Vagina (tissue), 2 donors: ENCODE measurements around the gene OSBPL10. TPM values are rescaled to one million over a fixed set of nuclear protein-coding genes. Genes with fewer than 3 reads are reported as not detected.

Experiments
- DNase-seq, 2 donors: peaks; one replicate each; pipeline ENCODE4 v3.0.0-alpha.2; 2017; ENCODE audit errors: extremely low spot score in 2 of 2
- H3K27ac ChIP-seq: fragments of 200-600 bp; sonication (generic); one replicate; pipeline ENCODE4 v1.5.1; 2019
- H3K27me3 ChIP-seq: fragments of 200-600 bp; sonication (generic); one replicate; pipeline ENCODE4 v1.5.1; 2019
- H3K36me3 ChIP-seq, 2 donors: fragments of 200-600 bp; sonication (generic); one replicate each; pipeline ENCODE4 v1.5.1; 2017 to 2019
- H3K4me1 ChIP-seq: fragments of 200-600 bp; sonication (generic); one replicate; pipeline ENCODE4 v1.5.1; 2019
- H3K4me3 ChIP-seq, 2 donors: fragments of 200-600 bp; sonication (generic); 1 replicate in 1 of 2; 2 replicates in 1 of 2; pipeline ENCODE4 v1.5.1; 2016 to 2019
- H3K9me3 ChIP-seq: fragments of 200-600 bp; sonication (generic); one replicate; pipeline ENCODE4 v1.5.1; 2019
- CTCF ChIP-seq, 3 experiments: fragments of 450-650 bp in 2 of 3; fragments of 200-600 bp in 1 of 3; sonication (generic) in 1 of 3; IDR thresholded peaks; one replicate each; pipeline ENCODE4 v1.5.1; 2017 to 2019; ENCODE audit warnings: antibody characterized with exemption in 3 of 3, mild to moderate bottlenecking in 2 of 3, moderate library complexity in 2 of 3
- POLR2A ChIP-seq, 2 donors: fragments of 450-650 bp; IDR thresholded peaks; one replicate each; pipeline ENCODE4 v1.6.1; 2017; ENCODE audit warnings: antibody characterized with exemption in 2 of 2, mild to moderate bottlenecking in 2 of 2, moderate library complexity in 2 of 2
- POLR2AphosphoS5 ChIP-seq, 2 donors: sonication (generic); formaldehyde crosslinking; IDR thresholded peaks; one replicate each; pipeline ENCODE4 v1.9.0; 2017; ENCODE audit warnings: antibody characterized with exemption in 2 of 2, mild to moderate bottlenecking in 2 of 2, low read depth in 1 of 2; ENCODE audit not compliant: insufficient read depth in 1 of 2
- intact Hi-C: fragments of 100-400 bp; cut with DNase I; formaldehyde crosslinking; loops from one replicate; pipeline ENCODE4 v1.15.1; 2023
- total RNA-seq: library from RNA; depleted of rRNA; stranded (reverse); fragments of >200 nt; gene quantifications from one replicate; pipeline ENCODE4 v1.2.3, GENCODE V29; 2016

Gene OSBPL10
- total RNA-seq, 1 donor from 2014 or later: 33.9 TPM

GRCh38 chr3:31777092-31777491, 204.0 kb downstream of the OSBPL10 start:
- DNase-seq: no peak
- no peak overlapping the region for H3K4me3 ChIP-seq

GRCh38 chr3:31776016-31776415, 205.0 kb downstream of the OSBPL10 start:
- no peak for TF ChIP-seq POLR2AphosphoS5 (IDR thresholded peaks at IDR 0.05; ENCODE audit: insufficient read depth in 1 of 2, low read depth in 1 of 2)
- no peak for TF ChIP-seq CTCF (IDR thresholded peaks at IDR 0.05)
- TF ChIP-seq POLR2A (IDR thresholded peaks at IDR 0.05): no peak
- peaks cover 14% of the 10 kb centered on the region for H3K4me1 ChIP-seq
- H3K36me3 ChIP-seq: no peaks in the 10 kb centered on the region
- peaks cover 3% of the 10 kb centered on the region for H3K9me3 ChIP-seq
- no peak overlapping the region for H3K27ac ChIP-seq
- intact Hi-C loops: no loop called here
- H3K27me3 ChIP-seq: no peaks in the 10 kb centered on the region
- no peak overlapping the region for H3K4me3 ChIP-seq
- no peak for DNase-seq

More at GRCh38 chr3:31777092-31777491, 204.0 kb downstream of the OSBPL10 start:
- H3K9me3 ChIP-seq: peaks cover 3% of the 10 kb centered on the region
- H3K27me3 ChIP-seq: no peaks in the 10 kb centered on the region
- no peak overlapping the region for H3K27ac ChIP-seq
- TF ChIP-seq POLR2A (IDR thresholded peaks at IDR 0.05) (no peak), CTCF (IDR thresholded peaks at IDR 0.05) (no peak), POLR2AphosphoS5 (IDR thresholded peaks at IDR 0.05; ENCODE audit: insufficient read depth in 1 of 2, low read depth in 1 of 2) (no peak)
- peaks cover 13% of the 10 kb centered on the region for H3K4me1 ChIP-seq
- intact Hi-C loops: no loop called here
- no peaks in the 10 kb centered on the region for H3K36me3 ChIP-seq

GRCh38 chr3:31775383-31775782, 205.7 kb downstream of the OSBPL10 start:
- TF ChIP-seq CTCF (IDR thresholded peaks at IDR 0.05) (no peak), POLR2A (IDR thresholded peaks at IDR 0.05) (no peak), POLR2AphosphoS5 (IDR thresholded peaks at IDR 0.05; ENCODE audit: insufficient read depth in 1 of 2, low read depth in 1 of 2) (no peak)
- H3K36me3 ChIP-seq: no peaks in the 10 kb centered on the region
- H3K4me1 ChIP-seq: peaks cover 14% of the 10 kb centered on the region
- H3K27me3 ChIP-seq: no peaks in the 10 kb centered on the region
- DNase-seq: no peak
- no peak overlapping the region for H3K4me3 ChIP-seq
- no peak overlapping the region for H3K27ac ChIP-seq
- peaks cover 3% of the 10 kb centered on the region for H3K9me3 ChIP-seq
- intact Hi-C loops: no loop called here

GRCh38 chr3:31772758-31773473, 208.1 kb downstream of the OSBPL10 start:
- Histone ChIP-seq H3K36me3 (no peaks in the 10 kb centered on the region), H3K4me3 (no peak overlapping the region), H3K9me3 (no peaks in the 10 kb centered on the region), H3K27me3 (no peaks in the 10 kb centered on the region), H3K4me1 (peaks cover 14% of the 10 kb centered on the region), H3K27ac (no peak overlapping the region)
- TF ChIP-seq POLR2AphosphoS5 (IDR thresholded peaks at IDR 0.05; ENCODE audit: insufficient read depth in 1 of 2, low read depth in 1 of 2): no peak
- TF ChIP-seq POLR2A (IDR thresholded peaks at IDR 0.05): no peak
- no peak for TF ChIP-seq CTCF (IDR thresholded peaks at IDR 0.05)
- intact Hi-C loops: no loop called here
- no peak for DNase-seq

GRCh38 chr3:31772272-31772671, 208.8 kb downstream of the OSBPL10 start:
- Histone ChIP-seq H3K27me3 (no peaks in the 10 kb centered on the region), H3K4me3 (no peak overlapping the region), H3K36me3 (no peaks in the 10 kb centered on the region), H3K27ac (no peak overlapping the region), H3K4me1 (peaks cover 14% of the 10 kb centered on the region), H3K9me3 (no peaks in the 10 kb centered on the region)
- no peak for DNase-seq
- TF ChIP-seq POLR2A (IDR thresholded peaks at IDR 0.05) (no peak), POLR2AphosphoS5 (IDR thresholded peaks at IDR 0.05; ENCODE audit: insufficient read depth in 1 of 2, low read depth in 1 of 2) (no peak), CTCF (IDR thresholded peaks at IDR 0.05) (no peak)
- intact Hi-C loops: no loop called here
